H1 (cell line): ENCODE measurements around the gene FANCF. TPM values are rescaled to one million over a fixed set of nuclear protein-coding genes. Genes with fewer than 3 reads are reported as not detected.

Experiments
- CTCF ChIA-PET: fragments of 300-600 bp; sonication (Branson Sonifier 250); formaldehyde crosslinking; loops from one replicate; lab custom pipeline; 2021; ENCODE audit not compliant: partially characterized antibody; lab: Charles Lee
- POLR2A ChIA-PET: fragments of 300-600 bp; sonication (Branson Sonifier 250); formaldehyde crosslinking; loops from one replicate; lab custom pipeline; 2021; ENCODE audit warnings: inconsistent platforms; ENCODE audit not compliant: partially characterized antibody; lab: Charles Lee
- DNase-seq, 2 experiments: peaks; one replicate each; pipeline versions ENCODE4 v3.0.0 to v3.0.0-alpha.2; 2010 to 2022; ENCODE audit warnings: low spot score in 2 of 2, low read depth in 1 of 2, mixed read lengths in 1 of 2
- FAIRE-seq: peaks from 2 replicates; lab custom pipeline; 2011; peaks lifted over from hg19 to GRCh38; lab: Jason Lieb, UNC
- H2AFZ ChIP-seq: 2 replicates; pipeline ENCODE4 v1.8.1; 2012; ENCODE audit warnings: low read length, inconsistent platforms
- H2AK5ac ChIP-seq: 2 replicates; pipeline ENCODE4 v1.6.1; 2013; ENCODE audit warnings: low read depth, low read length
- H2BK120ac ChIP-seq: replicated peaks from 2 replicates; pipeline ENCODE3; 2013; ENCODE audit warnings: low read depth, low read length, inconsistent platforms
- H2BK12ac ChIP-seq: 2 replicates; pipeline ENCODE4 v1.6.1; 2013; ENCODE audit warnings: low read depth, low read length
- H2BK15ac ChIP-seq: 2 replicates; pipeline ENCODE4 v1.6.1; 2013; ENCODE audit warnings: low read length
- H2BK20ac ChIP-seq: 2 replicates; pipeline ENCODE4 v1.6.1; 2013; ENCODE audit warnings: low read length
- H2BK5ac ChIP-seq: 2 replicates; pipeline ENCODE4 v1.6.1; 2013; ENCODE audit warnings: low read depth, low read length
- H3K14ac ChIP-seq: 2 replicates; pipeline ENCODE4 v1.6.1; 2013; ENCODE audit warnings: inconsistent platforms; ENCODE audit not compliant: insufficient read length
- H3K18ac ChIP-seq: 2 replicates; pipeline ENCODE4 v1.6.1; 2013; ENCODE audit warnings: low read length; ENCODE audit errors: extremely low read depth
- H3K23ac ChIP-seq: 2 replicates; pipeline ENCODE4 v1.6.1; 2013; ENCODE audit warnings: inconsistent platforms; ENCODE audit not compliant: insufficient read length
- H3K23me2 ChIP-seq: 2 replicates; pipeline ENCODE4 v1.6.1; 2013; ENCODE audit warnings: low read depth, low read length
- H3K27ac ChIP-seq: 2 replicates; pipeline ENCODE4 v1.6.1; 2011; ENCODE audit warnings: low read depth, low read length, inconsistent platforms
- H3K27me3 ChIP-seq, 4 experiments: replicated peaks in 1 of 4; 1 replicate in 1 of 4; 2 replicates in 3 of 4; pipeline versions ENCODE4 v1.6.1 to v1.8.1; 2011 to 2013; ENCODE audit warnings: low read length in 3 of 4, mild to moderate bottlenecking in 3 of 4, inconsistent platforms in 2 of 4, mixed read lengths in 2 of 4, moderate library complexity in 1 of 4; ENCODE audit not compliant: control insufficient read depth in 3 of 4, insufficient read depth in 3 of 4; ENCODE audit errors: extremely low read depth in 1 of 4
- H3K36me3 ChIP-seq, 4 experiments: 2 replicates each; pipeline versions ENCODE4 v1.6.1 to v1.8.1; 2011 to 2013; ENCODE audit warnings: mild to moderate bottlenecking in 4 of 4, low read length in 3 of 4, moderate library complexity in 2 of 4, control low read depth in 1 of 4, inconsistent platforms in 1 of 4; ENCODE audit not compliant: insufficient read depth in 4 of 4, control insufficient read depth in 2 of 4
- H3K4ac ChIP-seq: replicated peaks from 2 replicates; pipeline ENCODE3; 2013; ENCODE audit warnings: low read length, low read depth, mixed read lengths, inconsistent platforms; ENCODE audit not compliant: insufficient read length
- H3K4me1 ChIP-seq, 4 experiments: replicated peaks in 1 of 4; 1 replicate in 1 of 4; 2 replicates in 3 of 4; pipeline versions ENCODE4 v1.6.1 to v1.8.1; 2011 to 2013; ENCODE audit warnings: low read length in 3 of 4, inconsistent platforms in 2 of 4, mixed read lengths in 1 of 4; ENCODE audit not compliant: insufficient read depth in 4 of 4, control insufficient read depth in 3 of 4
- H3K4me2 ChIP-seq, 2 experiments: 2 replicates each; pipeline versions ENCODE4 v1.6.1 to v1.8.1; 2011 to 2013; ENCODE audit warnings: low read depth in 2 of 2, low read length in 2 of 2, control low read depth in 1 of 2, inconsistent platforms in 1 of 2, mild to moderate bottlenecking in 1 of 2; ENCODE audit not compliant: insufficient read depth in 1 of 2
- H3K4me3 ChIP-seq, 4 experiments: fragments of 200-600, 300-600 bp in 1 of 4; sonication (generic), shearing (Covaris generic), sonication (Bioruptor Twin) in 1 of 4; 2 replicates each; pipeline versions ENCODE4 v1.5.1 to v1.8.1; 2011 to 2016; ENCODE audit warnings: low read length in 4 of 4, low read depth in 3 of 4, control low read depth in 2 of 4, inconsistent platforms in 2 of 4, mild to moderate bottlenecking in 2 of 4, mixed read lengths in 1 of 4, moderate library complexity in 1 of 4; ENCODE audit not compliant: insufficient read depth in 2 of 4; ENCODE audit errors: extremely low read depth in 1 of 4
- H3K56ac ChIP-seq: replicated peaks from 2 replicates; pipeline ENCODE3; 2013; ENCODE audit warnings: low read depth, mild to moderate bottlenecking, mixed read lengths, low read length, inconsistent platforms; ENCODE audit not compliant: insufficient read length
- H3K79me1 ChIP-seq: 2 replicates; pipeline ENCODE4 v1.6.1; 2013; ENCODE audit warnings: low read depth, low read length, control low read depth
- H3K79me2 ChIP-seq, 2 experiments: 2 replicates each; pipeline versions ENCODE4 v1.6.1 to v1.8.1; 2012 to 2013; ENCODE audit warnings: low read length in 2 of 2, mild to moderate bottlenecking in 2 of 2, inconsistent platforms in 1 of 2; ENCODE audit not compliant: insufficient read depth in 2 of 2, control insufficient read depth in 1 of 2
- H3K9ac ChIP-seq, 4 experiments: replicated peaks in 1 of 4; 1 replicate in 1 of 4; 2 replicates in 3 of 4; pipeline versions ENCODE4 v1.6.1 to v1.8.1; 2011 to 2013; ENCODE audit warnings: low read depth in 3 of 4, low read length in 3 of 4, control low read depth in 2 of 4, mild to moderate bottlenecking in 2 of 4, moderate library complexity in 2 of 4, inconsistent platforms in 1 of 4; ENCODE audit errors: extremely low read depth in 1 of 4
- H3K9me3 ChIP-seq, 2 experiments: 2 replicates each; pipeline versions ENCODE4 v1.6.1 to v1.8.1; 2012 to 2013; ENCODE audit warnings: mild to moderate bottlenecking in 2 of 2, moderate library complexity in 2 of 2, control low read depth in 1 of 2, inconsistent platforms in 1 of 2, low read depth in 1 of 2, low read length in 1 of 2, mixed read lengths in 1 of 2; ENCODE audit not compliant: insufficient read depth in 2 of 2
- H4K20me1 ChIP-seq, 2 experiments: replicated peaks in 1 of 2; 2 replicates each; pipeline versions ENCODE3 to v1.8.1; 2011 to 2013; ENCODE audit warnings: inconsistent platforms in 2 of 2, low read length in 2 of 2, mild to moderate bottlenecking in 1 of 2; ENCODE audit not compliant: insufficient read depth in 2 of 2, control insufficient read depth in 1 of 2
- H4K5ac ChIP-seq: 2 replicates; pipeline ENCODE4 v1.6.1; 2013; ENCODE audit warnings: low read length, low read depth, mixed read lengths, inconsistent platforms; ENCODE audit not compliant: insufficient read length
- H4K8ac ChIP-seq: 2 replicates; pipeline ENCODE4 v1.8.0; 2013; ENCODE audit warnings: mild to moderate bottlenecking, moderate library complexity, low read length, inconsistent platforms; ENCODE audit not compliant: insufficient read depth; ENCODE audit errors: extremely low read depth
- H4K91ac ChIP-seq: replicated peaks from 2 replicates; pipeline ENCODE3; 2013; ENCODE audit warnings: low read length, mixed read lengths, inconsistent platforms; ENCODE audit not compliant: insufficient read length
- CBX8 ChIP-seq: fragments of 300-800, 300-1000 bp; sonication (generic); IDR thresholded peaks from 2 replicates; pipeline ENCODE4 v1.7.1; 2016; ENCODE audit warnings: low read depth, low read length, borderline replicate concordance
- HDAC2 ChIP-seq, 2 experiments: fragments of 300-600 bp in 1 of 2; sonication (generic) in 1 of 2; IDR thresholded peaks; 2 replicates each; pipeline ENCODE4 v1.6.1; 2011 to 2012; ENCODE audit warnings: low read depth in 2 of 2, low read length in 2 of 2, mild to moderate bottlenecking in 2 of 2, moderate library complexity in 2 of 2, borderline replicate concordance in 1 of 2, inconsistent platforms in 1 of 2
- KDM4A ChIP-seq: IDR thresholded peaks from one replicate; pipeline ENCODE4 v1.7.1; 2012; ENCODE audit warnings: low read depth, mild to moderate bottlenecking, moderate library complexity, low read length, inconsistent platforms; ENCODE audit not compliant: severe bottlenecking
- MAFK ChIP-seq: IDR thresholded peaks from 2 replicates; pipeline ENCODE4 v1.6.1; 2012; ENCODE audit warnings: low read depth, mild to moderate bottlenecking, improper control_type of control experiment, low read length
- POU5F1 ChIP-seq: IDR thresholded peaks from 2 replicates; pipeline ENCODE4 v1.6.1; 2011; ENCODE audit warnings: low read depth, mild to moderate bottlenecking, low read length, moderate library complexity
- RNF2 ChIP-seq: fragments of 200-900, 300-1000 bp; sonication (generic); IDR thresholded peaks from 2 replicates; pipeline ENCODE4 v1.7.1; 2016; ENCODE audit warnings: borderline replicate concordance, low read depth, mild to moderate bottlenecking, antibody characterized with exemption, low read length; ENCODE audit not compliant: poor library complexity, severe bottlenecking; ENCODE audit errors: missing control alignments
- SIRT6 ChIP-seq: IDR thresholded peaks from one replicate; pipeline ENCODE4 v1.7.1; 2012; ENCODE audit warnings: low read length, inconsistent platforms
- TAF1 ChIP-seq: IDR thresholded peaks from 2 replicates; pipeline ENCODE4 v1.6.1; 2011; ENCODE audit warnings: mild to moderate bottlenecking, low read depth, low read length
- polyA plus RNA-seq, 7 experiments: library from polyadenylated mRNA; depleted of rRNA in 3 of 7; stranded (reverse) in 5 of 7; unstranded in 2 of 7; fragments of >200 nt in 5 of 7; fragments of 200-250 nt in 2 of 7; gene quantifications; 1 replicate in 5 of 7; 2 replicates in 1 of 7; 4 replicates in 1 of 7; pipeline versions ENCODE4 v1.2.1 to v1.2.3, GENCODE V29; 2011 to 2013; ENCODE audit warnings: missing spikeins in 2 of 7, mixed read lengths in 2 of 7
- total RNA-seq: library from RNA; stranded (reverse); fragmentation: NEBNext Ultra II Directional; extraction: Animal tissue kit (Norgen Biotek cat#: 25700); gene quantifications from 2 replicates; pipeline ENCODE4 v1.2.1, GENCODE V29; 2021
- TF ChIP-seq, protein P1 (sequence below): IDR thresholded peaks from 2 replicates; pipeline ENCODE4 v1.6.1; 2011; ENCODE audit warnings: low read depth, mild to moderate bottlenecking, low read length; ENCODE audit not compliant: insufficient read depth

The FANCF gene
- total and polyA plus RNA-seq, 2 of the 8 experiments (the other 6 are each of a cell fraction or from before 2014, with no cell fraction given): 10.0 to 29.4 TPM

DNA sequence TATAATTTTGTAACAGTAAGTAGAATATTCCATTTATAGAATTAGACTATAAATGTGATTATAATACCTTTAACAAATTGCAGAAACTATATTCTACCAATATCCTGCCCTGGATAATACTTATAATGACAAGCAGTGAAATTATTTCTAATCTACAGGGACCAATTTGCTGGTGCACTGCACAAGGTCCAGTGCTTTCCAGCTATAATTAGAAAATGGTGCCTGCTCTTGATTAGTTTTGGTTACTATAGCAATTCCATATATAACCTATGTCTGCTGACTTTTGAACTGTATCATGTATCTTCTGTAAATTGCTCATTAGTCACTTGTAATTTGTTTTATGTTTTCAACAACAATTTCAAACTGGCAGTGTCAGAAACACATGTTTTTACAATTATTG lies 23.1 kb downstream of the FANCF start:
- Histone ChIP-seq H3K27me3 (no peaks in the 10 kb centered on the region), H3K4ac (no peak overlapping the region), H3K4me3 (no peak overlapping the region), H3K79me1 (no peaks in the 10 kb centered on the region), H3K23me2 (no peaks in the 10 kb centered on the region), H4K8ac (no peak overlapping the region), H4K20me1 (no peaks in the 10 kb centered on the region), H3K9me3 (no peaks in the 10 kb centered on the region), H2BK5ac (no peak overlapping the region), H3K27ac (no peak overlapping the region), H2BK15ac (no peak overlapping the region), H2BK20ac (no peak overlapping the region), H3K9ac (no peak overlapping the region), H3K14ac (no peak overlapping the region), H4K91ac (no peak overlapping the region), H2BK120ac (no peak overlapping the region), H3K23ac (no peak overlapping the region), H3K79me2 (no peaks in the 10 kb centered on the region), H2BK12ac (no peak overlapping the region), H2AFZ (no peak overlapping the region), H3K56ac (no peak overlapping the region), H3K36me3 (no peaks in the 10 kb centered on the region), H4K5ac (no peak overlapping the region), H2AK5ac (no peak overlapping the region), H3K4me1 (no peaks in the 10 kb centered on the region), H3K18ac (no peak overlapping the region), H3K4me2 (no peak overlapping the region)
- FAIRE-seq (no peak), DNase-seq (no peak)
- POLR2A ChIA-PET: no interaction called here
- CTCF ChIA-PET: no interaction called here
- TF ChIP-seq CBX8: no peak
- TF ChIP-seq POU5F1: no peak
- no peak for TF ChIP-seq TAF1
- no peak for TF ChIP-seq SIRT6
- TF ChIP-seq HDAC2 (IDR thresholded peaks at IDR 0.05; ENCODE audit: borderline replicate concordance in 1 of 2, low read depth in 2 of 2, low read length in 2 of 2): no peak
- no peak for TF ChIP-seq RNF2
- TF ChIP-seq, protein P1, sequence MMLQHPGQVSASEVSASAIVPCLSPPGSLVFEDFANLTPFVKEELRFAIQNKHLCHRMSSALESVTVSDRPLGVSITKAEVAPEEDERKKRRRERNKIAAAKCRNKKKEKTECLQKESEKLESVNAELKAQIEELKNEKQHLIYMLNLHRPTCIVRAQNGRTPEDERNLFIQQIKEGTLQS: no peak
- TF ChIP-seq KDM4A: no peak
- TF ChIP-seq MAFK: no peak
